HL-60 (cell line): ENCODE data around the gene RELL1.
"Not testable (repeated sequence)": the region's sequence is repeated elsewhere in the genome, so short reads cannot be mapped to it uniquely, and the experiment has no call there.

Experiments
- CTCF ChIP-seq: IDR thresholded peaks from one replicate; pipeline ENCODE4 v1.5.1; 2011; ENCODE audit warnings: low read length, control low read depth, inconsistent platforms; ENCODE audit not compliant: insufficient read depth
- GABPA ChIP-seq: IDR thresholded peaks from 2 replicates; pipeline ENCODE4 v1.6.1; 2012; ENCODE audit warnings: low read depth
- POLR2AphosphoS5 ChIP-seq: IDR thresholded peaks from 2 replicates; pipeline ENCODE4 v1.6.1; 2012; ENCODE audit warnings: low read depth
- REST ChIP-seq: IDR thresholded peaks from 2 replicates; pipeline ENCODE4 v1.6.1; 2012; ENCODE audit warnings: low read depth; ENCODE audit not compliant: insufficient replicate concordance

DNA sequence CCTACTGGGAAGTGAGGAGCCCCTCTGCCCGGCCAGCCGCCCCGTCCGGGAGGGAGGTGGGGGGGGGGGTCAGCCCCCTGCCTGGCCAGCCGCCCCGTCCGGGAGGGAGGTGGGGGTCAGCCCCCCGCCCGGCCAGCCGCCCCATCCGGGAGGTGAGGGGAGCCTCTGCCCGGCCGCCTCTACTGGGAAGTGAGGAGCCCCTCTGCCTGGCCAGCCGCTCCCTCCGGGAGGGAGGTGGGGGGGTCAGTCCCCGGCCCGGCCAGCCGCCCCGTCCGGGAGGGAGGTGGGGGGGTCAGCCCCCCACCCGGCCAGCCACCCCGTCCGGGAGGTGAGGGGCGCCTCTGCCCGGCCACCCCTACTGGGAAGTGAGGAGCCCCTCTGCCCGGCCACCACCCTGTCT lies 17.1 kb downstream of the RELL1 start:
- TF ChIP-seq POLR2AphosphoS5, CTCF, REST, GABPA: not testable (repeated sequence)
